Mucosa of descending colon (tissue), 3 donors: ENCODE data around the gene POMGNT2. TPM values are rescaled to one million over a fixed set of nuclear protein-coding genes. Genes with fewer than 3 reads are reported as not detected.

ENCODE experiments used
- ATAC-seq: fragments of 200-7000 bp; cut with Tn5 transposase; one replicate; pipeline ENCODE4 v1.9.1; 2020; ENCODE audit warnings: mild to moderate bottlenecking, moderate library complexity
- DNase-seq, 3 donors: peaks; one replicate each; pipeline ENCODE4 v3.0.0-alpha.2; 2020
- H3K36me3 ChIP-seq: fragments of 200-600 bp; one replicate; pipeline ENCODE4 v1.8.0; 2021; ENCODE audit warnings: low read depth, mild to moderate bottlenecking
- H3K4me1 ChIP-seq: fragments of 200-600 bp; one replicate; pipeline ENCODE4 v1.8.0; 2021; ENCODE audit warnings: low read depth, mild to moderate bottlenecking
- H3K4me3 ChIP-seq: fragments of 200-600 bp; one replicate; pipeline ENCODE4 v1.8.0; 2021; ENCODE audit warnings: mild to moderate bottlenecking
- H3K9me3 ChIP-seq: fragments of 200-600 bp; one replicate; pipeline ENCODE4 v1.8.0; 2021; ENCODE audit warnings: mild to moderate bottlenecking
- CTCF ChIP-seq: fragments of 200-600 bp; IDR thresholded peaks from one replicate; pipeline ENCODE4 v1.8.0; 2022; ENCODE audit warnings: antibody characterized with exemption, mild to moderate bottlenecking
- intact Hi-C, 2 donors: fragments of 100-400 bp; cut with DNase I in 1 of 2; cut with micrococcal nuclease in 1 of 2; formaldehyde crosslinking; loops; one replicate each; pipeline versions ENCODE4 v1.11.0 to v1.11.1; 2022; cut with DNase I, micrococcal nuclease
- total RNA-seq, 3 donors: library from RNA; stranded (reverse); fragmentation: NEBNext Ultra II Directional in 2 of 3; extraction: Animal tissue kit (Norgen Biotek cat#: 25700) in 2 of 3; gene quantifications; one replicate each; pipeline versions ENCODE4 v1.2.1 to v1.2.4, GENCODE V29; 2021 to 2023
- donor health status: DM: no; HTN: no; CAD: no; lungs with moderate emphysema.
- donor health status: DM: no; HTN: no; CAD: no.
- donor health status: DM: no; HTN: yes; CAD: no.

The POMGNT2 gene
- total RNA-seq, 3 donors from 2014 or later = 2.8 to 12.6 (median 4.9) TPM

GRCh38 chr3:43113671-43114070 is 7.8 kb upstream of the POMGNT2 start:
- Histone ChIP-seq H3K4me3 (no peak overlapping the region), H3K9me3 (no peaks in the 10 kb centered on the region), H3K36me3 (no peaks in the 10 kb centered on the region), H3K4me1 (no peaks in the 10 kb centered on the region)
- ATAC-seq (no peak), DNase-seq (no peak)
- TF ChIP-seq CTCF = no peak
- intact Hi-C loops = no loop called here

- TF ChIP-seq CTCF = no peak
- intact Hi-C loops = no loop called here
- H3K36me3 ChIP-seq = no peaks in the 10 kb centered on the region
- H3K4me1 ChIP-seq = no peaks in the 10 kb centered on the region
- H3K4me3 ChIP-seq = no peak overlapping the region
- no peak for ATAC-seq
- no peaks in the 10 kb centered on the region for H3K9me3 ChIP-seq
- peak in 1 of 3 donors; percentile 9 for DNase-seq
Observed at GRCh38 chr3:43106293-43106628, 382 bp upstream of the POMGNT2 start.

DNA sequence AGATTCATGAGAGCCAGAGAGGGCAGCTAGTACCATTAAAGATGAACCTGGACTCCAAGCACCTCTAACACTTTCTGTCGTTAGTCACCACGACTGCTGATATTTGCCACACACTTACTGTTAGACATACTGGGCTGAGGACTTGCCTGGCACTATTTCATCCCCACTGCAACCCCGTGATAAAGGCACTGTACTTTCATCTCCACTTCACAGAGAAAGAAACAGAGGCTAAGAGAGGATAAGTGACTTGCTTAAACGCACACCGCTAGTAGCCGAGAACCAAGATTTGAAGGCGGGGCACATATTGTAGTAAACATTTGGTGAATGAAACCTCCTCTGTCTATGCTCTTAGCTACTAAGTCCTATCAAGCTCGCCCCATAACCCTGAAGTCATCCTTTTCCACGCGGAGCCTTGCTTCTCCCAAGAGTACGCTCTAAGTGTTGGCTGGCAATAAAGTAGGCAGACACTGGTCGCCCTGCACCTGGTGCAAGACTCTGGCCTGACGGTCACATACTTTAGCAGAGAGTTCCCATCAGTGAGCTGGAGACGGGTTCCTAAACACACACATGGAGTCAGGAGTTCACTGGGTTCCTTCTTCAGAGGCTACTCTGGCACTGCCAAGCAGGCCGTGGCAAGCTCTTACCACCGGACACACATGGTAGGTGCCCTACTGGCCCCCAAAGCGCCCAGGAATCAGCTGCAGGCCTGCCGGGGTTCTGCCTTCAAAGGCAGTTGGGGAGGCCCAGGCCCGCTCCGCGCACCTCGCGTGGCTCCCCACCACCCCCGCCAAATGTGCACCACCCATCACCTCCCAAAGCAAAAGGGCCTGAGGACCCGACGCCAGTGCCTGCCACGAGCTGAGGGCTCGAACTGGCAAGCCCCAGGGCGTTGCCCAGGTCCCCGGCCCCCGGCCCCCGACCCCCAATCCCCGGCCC is 951 bp downstream of the POMGNT2 start:
- peak; percentile 5 to 61 (median 43) for DNase-seq

DNA sequence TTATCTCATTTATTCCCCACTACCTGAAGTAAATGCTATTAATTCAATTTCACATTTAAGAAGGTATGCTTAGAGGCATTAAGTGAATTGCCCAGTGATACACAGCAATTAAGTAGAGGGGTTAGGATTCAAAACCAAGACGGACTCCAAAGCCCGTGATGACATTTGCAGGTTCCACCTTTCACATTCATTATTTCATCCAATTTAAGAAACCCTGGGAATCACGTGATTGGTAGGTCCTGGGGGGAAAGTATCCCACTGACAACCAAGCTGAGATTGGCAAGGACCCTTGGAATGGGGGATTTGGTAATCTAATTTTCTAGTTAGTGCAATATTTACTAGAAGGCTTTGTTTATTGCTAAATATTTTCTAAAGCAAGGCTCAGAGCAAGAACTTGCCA is 1.8 kb downstream of the POMGNT2 start:
- no peak for ATAC-seq
- Histone ChIP-seq H3K4me1 (no peaks in the 10 kb centered on the region), H3K36me3 (no peaks in the 10 kb centered on the region), H3K4me3 (no peak overlapping the region), H3K9me3 (no peaks in the 10 kb centered on the region)
- DNase-seq = no peak
- intact Hi-C loops = no loop called here
- no peak for TF ChIP-seq CTCF

More for the DNA sequence above, 951 bp downstream of the POMGNT2 start:
- Histone ChIP-seq H3K9me3 (no peaks in the 10 kb centered on the region), H3K4me3 (no peak overlapping the region), H3K4me1 (no peaks in the 10 kb centered on the region), H3K36me3 (no peaks in the 10 kb centered on the region)
- ATAC-seq = peak; percentile 3
- TF ChIP-seq CTCF = no peak
- intact Hi-C loops = no loop called here

GRCh38 chr3:43102773-43103480 is 3.0 kb downstream of the POMGNT2 start:
- Histone ChIP-seq H3K4me1 (no peaks in the 10 kb centered on the region), H3K9me3 (no peaks in the 10 kb centered on the region), H3K4me3 (no peak overlapping the region), H3K36me3 (no peaks in the 10 kb centered on the region)
- DNase-seq (no peak), ATAC-seq (no peak)
- no peak for TF ChIP-seq CTCF
- intact Hi-C loops = no loop called here
